Measurements from ENCODE around the gene SOCS7. TPM values are rescaled to one million over a fixed set of nuclear protein-coding genes. Genes with fewer than 3 reads are reported as not detected.

Gene SOCS7
- total and polyA plus RNA-seq, 2 of the 4 experiments (the other 2 are of a cell fraction), result 6.5 to 6.8 TPM

- no peak overlapping the region for H3K23ac ChIP-seq (ENCODE audit: low read depth, low read length)
- BruUV-seq (replicated peaks), result no TSS peak
- H2AK9ac ChIP-seq (replicated peaks; ENCODE audit: low read depth, low read length, poor library complexity), result no peak overlapping the region
- H2BK20ac ChIP-seq (ENCODE audit: low read depth, low read length), result no peak overlapping the region
- no peaks in the 10 kb centered on the region for H3K79me1 ChIP-seq (ENCODE audit: low read depth in 1 of 2, low read length in 2 of 2)
- no peak overlapping the region for H3K27ac ChIP-seq (ENCODE audit: insufficient read depth, low read length)
- no peak overlapping the region for H3K4me2 ChIP-seq (ENCODE audit: low read depth, low read length)
- no peak overlapping the region for H2BK120ac ChIP-seq (ENCODE audit: low read depth, low read length)
- H4K20me1 ChIP-seq (ENCODE audit: insufficient read depth, low read length), result no peaks in the 10 kb centered on the region
- H3K36me3 ChIP-seq (ENCODE audit: control insufficient read depth, insufficient read depth, low read length), result no peaks in the 10 kb centered on the region
- no peak overlapping the region for H3K56ac ChIP-seq (ENCODE audit: extremely low read depth, insufficient read depth, low read length)
- no peak overlapping the region for H3K9ac ChIP-seq (ENCODE audit: low read depth, low read length)
- no peak overlapping the region for H3K18ac ChIP-seq (ENCODE audit: low read depth, low read length)
- no peak overlapping the region for H4K91ac ChIP-seq (ENCODE audit: insufficient read depth, low read depth, low read length)
- dilution Hi-C loops (cut with HindIII; ENCODE audit: low sequenced_read_pairs, unreplicated experiment), result no loop called here
- no peak overlapping the region for H4K5ac ChIP-seq (ENCODE audit: low read depth, low read length)
- H3K4me3 ChIP-seq (ENCODE audit: insufficient read depth, low read depth, low read length), result no peak overlapping the region
- in situ Hi-C loops (cut with MboI; ENCODE audit: low sequenced_read_pairs), result no loop called here
- intact Hi-C loops (cut with micrococcal nuclease), result loop anchor here (5.0 kb wide), 1 partner anchor 142 kb away; no protein-coding TSS in a partner anchor
- H3K4me1 ChIP-seq (ENCODE audit: control insufficient read depth, insufficient read depth, low read length), result no peaks in the 10 kb centered on the region
- ChIA-PET POLR2A (ENCODE audit: unreplicated experiment) (interaction anchor here (0.6 kb wide), 1 partner anchor 16 kb away, joined by 3 read pairs; no protein-coding TSS in a partner anchor), CTCF (no interaction called here)
- no peak for ATAC-seq (ENCODE audit: low read depth)
- H2BK5ac ChIP-seq (ENCODE audit: low read depth, low read length, poor library complexity, severe bottlenecking), result no peak overlapping the region
- no peak overlapping the region for H2AFZ ChIP-seq (replicated peaks; ENCODE audit: low read length, poor library complexity)
- H2AK5ac ChIP-seq (ENCODE audit: low read depth, low read length), result no peak overlapping the region
- 100% methylated on average over 3 of the region's 7 CpGs; no CpG with 5 or more reads in 1 of the 2 experiments for WGBS, 2 experiments (ENCODE audit: extremely low coverage in 2 of 2, insufficient read length in 1 of 2)
- no peaks in the 10 kb centered on the region for H3K9me3 ChIP-seq (ENCODE audit: control insufficient read depth, insufficient read depth, low read length)
- no peaks in the 10 kb centered on the region for H3K9me1 ChIP-seq (ENCODE audit: insufficient read depth, low read length)
- TF ChIP-seq MXI1 (IDR thresholded peaks at IDR 0.05; ENCODE audit: borderline replicate concordance, low read depth, low read length) (no peak), SMC3 (IDR thresholded peaks at IDR 0.05; ENCODE audit: low read depth, low read length) (no peak), BHLHE40 (IDR thresholded peaks at IDR 0.05; ENCODE audit: low read depth, low read length) (no peak), CTCF (conservative IDR thresholded peaks at IDR 0.05; ENCODE audit: low read depth, low read length) (no peak), NFE2L2 (IDR thresholded peaks at IDR 0.05; ENCODE audit: low read depth, low read length) (no peak), USF2 (IDR thresholded peaks at IDR 0.05; ENCODE audit: low read depth, low read length) (no peak)
- H3K4ac ChIP-seq (ENCODE audit: low read depth, low read length), result no peak overlapping the region
- H4K8ac ChIP-seq (ENCODE audit: low read depth in 2 of 2, low read length in 2 of 2), result no peak overlapping the region
- no peak for DNase-seq
- peaks cover 21% of the 10 kb centered on the region for H3K27me3 ChIP-seq (ENCODE audit: control insufficient read depth, insufficient read depth, low read length)
- H2BK15ac ChIP-seq (ENCODE audit: low read depth, low read length), result no peak overlapping the region
- H3K14ac ChIP-seq (replicated peaks; ENCODE audit: low read depth, low read length), result no peak overlapping the region
These were observed 5.9 kb upstream of the SOCS7 start for GRCh38 chr17:38345743-38346142.
